ENCODE measurements around the gene POU6F2. TPM values are rescaled to one million over a fixed set of nuclear protein-coding genes. Genes with fewer than 3 reads are reported as not detected.

The POU6F2 gene
- total RNA-seq, 4 donors from 2014 or later: not detected

- Histone ChIP-seq H3K4me1 (no peaks in the 10 kb centered on the region), H3K36me3 (no peaks in the 10 kb centered on the region), H3K27me3 (no peaks in the 10 kb centered on the region), H3K4me3 (no peak overlapping the region), H3K27ac (no peak overlapping the region), H3K9me3 (no peaks in the 10 kb centered on the region)
- intact Hi-C loops (cut with DNase I; ENCODE audit: low total_unique reads): no loop called here
- no peak for TF ChIP-seq CTCF (IDR thresholded peaks at IDR 0.05 in 4 of 5, conservative IDR thresholded peaks at IDR 0.05 in 1 of 5)
- no peak for TF ChIP-seq POLR2A (IDR thresholded peaks at IDR 0.05)
- peak in 1 of 2 donors; percentile 21 for DNase-seq
- in situ Hi-C loops (cut with MboI; ENCODE audit: low sequenced_read_pairs in 4 of 4): no loop called here
- ATAC-seq: no peak
Observed at GRCh38 chr7:39271402-39271801, 293.7 kb downstream of the POU6F2 start.

- ATAC-seq (no peak), DNase-seq (no peak)
- no peak overlapping the region for H3K27ac ChIP-seq
- in situ Hi-C loops (cut with MboI; ENCODE audit: low sequenced_read_pairs in 4 of 4) (no loop called here), intact Hi-C loops (cut with DNase I; ENCODE audit: low total_unique reads) (no loop called here)
- no peaks in the 10 kb centered on the region for H3K27me3 ChIP-seq
- TF ChIP-seq CTCF (IDR thresholded peaks at IDR 0.05 in 4 of 5, conservative IDR thresholded peaks at IDR 0.05 in 1 of 5): no peak
- no peak for TF ChIP-seq POLR2A (IDR thresholded peaks at IDR 0.05)
- no peak overlapping the region for H3K4me3 ChIP-seq
- no peaks in the 10 kb centered on the region for H3K9me3 ChIP-seq
- no peaks in the 10 kb centered on the region for H3K36me3 ChIP-seq
- H3K4me1 ChIP-seq: no peaks in the 10 kb centered on the region
Observed at GRCh38 chr7:39272111-39272510, 294.4 kb downstream of the POU6F2 start.

GRCh38 chr7:39272691-39273090 lies 295.0 kb downstream of the POU6F2 start:
- in situ Hi-C loops (cut with MboI; ENCODE audit: low sequenced_read_pairs in 4 of 4): no loop called here
- ATAC-seq: no peak
- H3K9me3 ChIP-seq: no peaks in the 10 kb centered on the region

GRCh38 chr7:39280337-39280736 lies 302.6 kb downstream of the POU6F2 start:
- DNase-seq: no peak
- Histone ChIP-seq H3K27ac (no peak overlapping the region), H3K36me3 (no peaks in the 10 kb centered on the region), H3K27me3 (peaks cover 0 to 3% (median 0%) of the 10 kb centered on the region in 3 donors), H3K4me3 (no peak overlapping the region), H3K4me1 (no peaks in the 10 kb centered on the region), H3K9me3 (no peaks in the 10 kb centered on the region)
- intact Hi-C loops (cut with DNase I; ENCODE audit: low total_unique reads) (no loop called here), in situ Hi-C loops (cut with MboI; ENCODE audit: low sequenced_read_pairs in 4 of 4) (no loop called here)
- TF ChIP-seq POLR2A (IDR thresholded peaks at IDR 0.05) (no peak), CTCF (IDR thresholded peaks at IDR 0.05 in 4 of 5, conservative IDR thresholded peaks at IDR 0.05 in 1 of 5) (no peak)
- ATAC-seq: no peak

More at GRCh38 chr7:39272691-39273090, 295.0 kb downstream of the POU6F2 start:
- Histone ChIP-seq H3K36me3 (no peaks in the 10 kb centered on the region), H3K27ac (no peak overlapping the region), H3K27me3 (no peaks in the 10 kb centered on the region), H3K4me1 (no peaks in the 10 kb centered on the region), H3K4me3 (no peak overlapping the region)
- TF ChIP-seq CTCF (IDR thresholded peaks at IDR 0.05 in 4 of 5, conservative IDR thresholded peaks at IDR 0.05 in 1 of 5): no peak
- TF ChIP-seq POLR2A (IDR thresholded peaks at IDR 0.05): no peak
- no peak for DNase-seq
- intact Hi-C loops (cut with DNase I; ENCODE audit: low total_unique reads): no loop called here

- in situ Hi-C loops (cut with MboI; ENCODE audit: low sequenced_read_pairs in 4 of 4): no loop called here
- no peak for DNase-seq
- peaks cover 0 to 3% (median 0%) of the 10 kb centered on the region in 3 donors for H3K27me3 ChIP-seq
- H3K4me3 ChIP-seq: no peak overlapping the region
- ATAC-seq: no peak
- intact Hi-C loops (cut with DNase I; ENCODE audit: low total_unique reads): no loop called here
- no peaks in the 10 kb centered on the region for H3K9me3 ChIP-seq
- H3K27ac ChIP-seq: no peak overlapping the region
- no peaks in the 10 kb centered on the region for H3K36me3 ChIP-seq
- TF ChIP-seq CTCF (IDR thresholded peaks at IDR 0.05 in 4 of 5, conservative IDR thresholded peaks at IDR 0.05 in 1 of 5) (no peak), POLR2A (IDR thresholded peaks at IDR 0.05) (no peak)
- no peaks in the 10 kb centered on the region for H3K4me1 ChIP-seq
Observed at GRCh38 chr7:39285256-39285655, 307.5 kb downstream of the POU6F2 start.
